HG02642 (cell line): ENCODE data around the gene NCS1.

ENCODE experiments used
- ATAC-seq: cut with Tn5 transposase; IDR thresholded peaks from one replicate; pipeline ENCODE4 v1.9.1; 2021; ENCODE audit warnings: mild to moderate bottlenecking; ENCODE audit not compliant: unreplicated experiment, poor library complexity

NCS1 gene

DNA sequence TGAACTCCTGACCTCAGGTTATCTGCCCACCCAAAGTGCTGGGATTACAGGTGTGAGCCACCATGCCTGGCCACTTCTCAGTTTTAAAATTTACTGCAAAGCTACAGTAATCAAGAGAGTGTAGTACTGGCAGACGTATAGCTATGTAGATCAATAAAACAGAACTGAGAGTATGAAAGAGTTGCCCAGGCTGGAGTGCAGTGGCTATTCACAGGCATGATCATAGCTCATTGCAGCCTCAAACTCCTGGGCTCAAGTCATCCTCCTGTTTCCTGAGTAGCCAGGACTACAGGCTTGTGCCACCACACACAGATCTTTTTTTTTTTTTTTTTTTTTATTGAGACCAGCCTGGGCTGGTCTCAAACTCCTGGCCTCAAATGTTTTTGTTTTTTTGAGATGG lies 26.5 kb upstream of the NCS1 start:
- ATAC-seq, result no peak

DNA sequence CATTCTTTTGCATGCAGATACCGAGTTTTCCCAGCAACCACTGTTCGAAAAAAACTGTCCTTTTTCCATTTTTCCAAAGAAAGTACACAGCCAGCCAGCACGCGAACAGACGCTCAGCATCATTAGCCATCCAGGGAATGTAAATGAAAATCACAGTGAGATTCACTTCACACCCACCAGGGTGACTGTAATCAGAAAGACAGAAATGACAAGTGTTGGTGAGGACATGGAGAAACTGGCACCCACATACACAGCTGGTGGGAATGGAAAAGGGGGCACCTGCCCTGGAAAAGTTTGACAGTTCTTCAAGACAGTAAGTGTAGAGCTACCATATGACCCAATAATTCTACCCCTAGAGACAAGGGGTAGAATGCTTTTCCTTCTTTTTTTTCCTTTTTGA lies 25.0 kb upstream of the NCS1 start:
- no peak for ATAC-seq

DNA sequence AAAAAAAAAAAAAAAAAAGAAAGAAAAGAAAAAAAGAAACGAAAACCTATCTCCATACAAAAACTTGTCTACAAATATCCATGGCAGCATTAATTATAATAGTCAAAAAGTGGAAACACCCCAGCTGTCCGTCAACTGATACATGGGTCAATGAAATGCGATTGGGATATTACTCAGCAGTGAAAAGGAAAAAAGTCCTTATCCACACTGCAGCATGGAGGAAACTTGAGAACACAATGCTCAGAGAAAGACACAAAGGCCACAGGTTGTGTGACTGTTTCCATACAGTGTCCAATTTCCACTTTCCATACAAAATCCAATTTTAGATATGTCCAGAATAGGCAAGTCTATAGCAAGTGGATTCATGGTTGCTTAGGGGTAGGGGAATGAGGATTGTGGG lies 24.3 kb upstream of the NCS1 start:
- ATAC-seq, result no peak

DNA sequence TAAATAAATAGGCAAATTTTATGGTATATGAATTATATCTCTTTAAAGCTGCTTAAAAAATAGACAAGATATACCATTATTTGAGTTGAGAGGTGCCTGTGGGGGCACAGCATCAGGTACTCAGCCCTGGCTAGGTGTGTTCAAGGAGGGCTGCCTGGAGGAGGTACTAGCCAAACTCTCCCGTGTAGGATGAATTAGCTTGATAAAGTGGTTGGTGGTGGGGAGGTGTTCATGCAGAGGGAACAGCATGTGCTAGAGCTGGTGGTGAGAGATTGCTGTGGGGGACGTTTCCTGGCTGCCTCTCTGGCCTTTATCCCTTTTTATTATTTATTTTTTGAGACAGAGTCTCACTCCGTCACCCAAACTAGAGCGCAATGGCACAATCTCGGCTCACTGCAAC lies 23.2 kb upstream of the NCS1 start:
- ATAC-seq, result no peak

DNA sequence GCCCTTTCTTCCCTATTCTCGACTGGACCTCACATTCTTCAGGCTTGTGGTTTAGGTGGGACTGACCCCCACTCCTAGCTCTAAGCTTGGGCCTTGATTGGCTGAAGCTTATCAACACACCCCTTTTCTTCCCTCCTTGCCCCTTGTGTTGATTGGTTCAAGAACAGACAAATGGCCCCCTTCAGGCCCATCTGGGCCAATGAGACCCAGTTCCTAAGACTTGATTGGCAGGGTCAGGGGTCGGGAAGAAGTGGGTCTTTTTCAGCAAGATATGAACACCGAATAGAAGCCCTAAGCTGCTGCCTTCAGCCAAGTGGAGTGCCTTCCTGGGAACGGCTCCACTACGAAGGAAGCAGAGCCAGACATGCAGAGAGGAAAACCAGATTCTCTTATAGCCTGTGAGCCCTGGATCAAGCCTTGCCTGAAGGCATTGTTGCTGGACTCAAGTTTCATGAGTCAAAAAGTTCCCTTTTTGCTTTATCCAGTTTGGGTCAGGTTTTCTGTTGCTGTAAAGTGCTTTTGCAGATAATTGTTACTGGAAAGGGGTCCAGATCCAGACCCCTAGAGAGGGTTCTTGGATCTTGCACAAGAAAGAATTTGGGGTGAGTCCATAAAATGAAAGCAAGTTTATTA lies 22.4 kb upstream of the NCS1 start:
- ATAC-seq, result no peak

DNA sequence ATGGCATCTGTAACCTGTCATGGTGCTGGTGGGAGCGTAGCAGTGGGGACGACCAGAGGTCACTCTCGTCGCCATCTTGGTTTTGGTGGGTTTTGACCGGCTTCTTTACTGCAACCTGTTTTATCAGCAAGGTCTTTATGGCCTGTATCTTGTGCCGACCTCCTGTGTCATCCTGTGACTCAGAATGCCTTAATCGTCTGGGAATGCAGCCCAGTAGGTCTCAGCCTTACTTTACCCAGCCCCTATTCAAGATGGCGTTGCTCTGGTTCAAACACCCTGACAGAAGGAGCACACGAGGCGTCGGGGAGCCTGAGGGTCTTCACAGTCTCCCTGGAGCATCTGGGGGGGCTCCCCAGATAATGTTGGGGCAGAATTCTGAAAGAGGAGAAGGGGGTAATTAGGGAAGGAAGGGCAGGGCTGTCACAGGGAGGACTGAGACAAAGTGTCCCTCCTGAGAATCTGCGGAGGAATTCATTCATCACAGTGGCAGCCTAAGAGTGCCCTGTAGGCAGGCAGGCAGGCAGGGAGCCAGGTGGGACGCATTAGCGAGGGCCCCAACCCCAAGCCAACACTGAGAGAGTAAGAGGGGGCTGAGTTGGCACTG lies 21.3 kb upstream of the NCS1 start:
- no peak for ATAC-seq

DNA sequence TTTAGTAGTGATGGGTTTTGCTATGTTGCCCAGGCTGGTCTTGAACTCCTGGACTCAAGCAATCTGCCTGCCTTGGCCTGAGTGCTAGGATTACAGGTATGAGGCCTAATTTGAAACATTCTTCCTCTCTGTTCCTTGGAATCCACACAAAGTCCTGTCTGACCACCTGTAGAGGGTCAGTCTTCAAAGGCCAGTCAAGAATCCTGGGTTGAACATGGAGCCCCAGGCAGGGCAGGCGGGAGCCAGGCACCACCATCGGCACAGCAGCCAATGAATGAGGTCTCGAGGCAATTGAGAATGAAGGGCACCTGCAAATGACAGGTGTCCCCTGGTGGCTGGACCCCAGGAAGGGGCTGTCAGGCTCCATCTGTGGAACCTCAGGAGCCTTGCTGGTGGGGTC lies 17.4 kb upstream of the NCS1 start:
- no peak for ATAC-seq

DNA sequence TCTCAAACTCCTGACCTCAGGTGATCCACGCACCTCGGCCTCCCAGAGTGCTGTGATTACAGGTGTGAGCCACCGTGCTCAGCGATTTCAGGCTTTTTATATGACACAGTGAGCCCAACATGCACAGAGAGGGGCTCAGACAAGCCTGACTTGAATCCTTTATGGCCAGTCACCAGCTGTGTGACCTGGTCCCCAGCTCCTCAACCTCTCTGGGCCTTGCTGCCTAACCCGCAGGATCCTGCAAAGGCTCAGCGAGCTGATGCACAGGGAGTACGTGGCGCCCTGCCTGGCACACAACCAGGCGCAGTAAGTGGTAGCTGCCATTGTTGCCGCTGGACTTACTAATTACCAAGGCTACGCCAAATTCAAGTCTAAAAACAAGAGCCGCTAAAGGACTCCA lies 16.6 kb upstream of the NCS1 start:
- ATAC-seq, result no peak

DNA sequence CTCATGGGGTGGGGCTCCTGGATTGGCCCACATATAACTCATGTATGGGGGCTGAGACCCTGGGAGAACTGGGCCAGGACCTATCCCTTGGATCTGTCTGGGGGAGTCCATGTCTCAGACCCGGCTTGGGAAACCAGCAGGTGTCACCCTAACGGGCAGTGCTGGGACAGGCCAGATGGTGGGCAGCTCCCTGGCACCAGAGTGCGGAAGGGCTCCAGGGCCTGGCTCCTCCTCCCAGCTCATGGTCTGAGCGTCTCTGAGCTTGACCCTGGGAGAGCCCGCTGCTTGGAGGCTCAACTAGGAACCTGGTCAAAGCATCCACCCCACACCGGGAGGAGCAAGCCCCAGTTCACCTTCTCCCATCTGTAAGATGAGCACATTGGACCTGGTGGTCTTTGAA lies 15.5 kb upstream of the NCS1 start:
- no peak for ATAC-seq

DNA sequence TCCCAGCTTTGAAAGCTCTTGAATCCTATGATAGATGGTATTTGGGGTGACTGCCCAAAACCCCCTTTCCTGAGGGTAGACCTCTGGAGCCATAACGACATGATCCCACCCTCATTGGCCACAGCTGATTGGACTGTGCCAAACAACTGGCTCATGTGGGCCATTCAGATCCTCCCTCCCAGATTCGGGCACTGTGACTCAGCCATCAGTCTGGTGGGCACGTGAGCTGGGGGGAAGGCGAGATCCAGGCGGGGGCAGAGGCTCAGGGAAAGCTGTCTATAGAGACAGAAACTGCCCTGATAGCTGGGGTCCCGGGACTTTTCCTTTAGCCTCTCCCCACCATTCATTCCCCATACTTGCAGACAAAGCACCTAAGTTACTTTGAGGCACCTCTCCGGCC lies 15.1 kb upstream of the NCS1 start:
- ATAC-seq, result no peak

DNA sequence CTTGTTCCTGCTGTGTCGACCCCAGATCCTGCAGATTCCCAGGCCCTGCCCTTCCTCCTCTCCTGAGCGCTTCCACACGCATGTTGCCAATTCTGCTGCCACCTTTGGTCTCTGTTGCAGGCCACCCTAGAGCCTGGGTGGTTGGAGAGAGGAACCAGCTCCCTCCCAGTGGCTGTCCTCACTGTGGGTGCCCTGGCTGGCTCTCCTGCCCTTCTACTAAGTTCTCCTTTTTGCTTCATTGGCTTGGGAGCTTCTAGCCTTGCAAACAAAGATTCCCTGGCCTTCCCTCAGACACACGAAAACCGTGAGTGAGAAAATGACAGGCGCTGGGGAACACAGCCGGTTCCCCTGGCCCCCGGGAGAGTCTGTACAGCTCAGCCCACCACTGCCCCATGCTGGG lies 14.2 kb upstream of the NCS1 start:
- ATAC-seq, result no peak

DNA sequence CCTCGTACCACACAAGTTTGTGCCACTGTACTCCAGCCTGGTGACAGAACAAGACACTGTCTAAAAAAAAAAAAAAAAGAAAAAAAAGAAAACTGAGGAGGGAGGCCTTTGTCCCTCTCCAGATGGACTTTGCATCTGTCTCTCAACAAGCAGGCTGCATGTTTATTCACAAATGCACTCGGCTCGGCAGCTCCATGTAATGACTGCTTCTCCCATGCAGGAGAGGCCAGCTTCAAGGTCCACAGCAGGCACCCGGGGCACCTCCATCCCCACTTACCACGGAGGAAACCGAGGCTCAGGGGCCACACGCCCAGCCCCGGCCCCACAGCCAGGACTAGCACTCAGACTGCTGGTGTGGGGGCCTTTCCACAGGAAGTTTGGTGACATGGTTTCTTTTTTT lies 13.1 kb upstream of the NCS1 start:
- no peak for ATAC-seq

DNA sequence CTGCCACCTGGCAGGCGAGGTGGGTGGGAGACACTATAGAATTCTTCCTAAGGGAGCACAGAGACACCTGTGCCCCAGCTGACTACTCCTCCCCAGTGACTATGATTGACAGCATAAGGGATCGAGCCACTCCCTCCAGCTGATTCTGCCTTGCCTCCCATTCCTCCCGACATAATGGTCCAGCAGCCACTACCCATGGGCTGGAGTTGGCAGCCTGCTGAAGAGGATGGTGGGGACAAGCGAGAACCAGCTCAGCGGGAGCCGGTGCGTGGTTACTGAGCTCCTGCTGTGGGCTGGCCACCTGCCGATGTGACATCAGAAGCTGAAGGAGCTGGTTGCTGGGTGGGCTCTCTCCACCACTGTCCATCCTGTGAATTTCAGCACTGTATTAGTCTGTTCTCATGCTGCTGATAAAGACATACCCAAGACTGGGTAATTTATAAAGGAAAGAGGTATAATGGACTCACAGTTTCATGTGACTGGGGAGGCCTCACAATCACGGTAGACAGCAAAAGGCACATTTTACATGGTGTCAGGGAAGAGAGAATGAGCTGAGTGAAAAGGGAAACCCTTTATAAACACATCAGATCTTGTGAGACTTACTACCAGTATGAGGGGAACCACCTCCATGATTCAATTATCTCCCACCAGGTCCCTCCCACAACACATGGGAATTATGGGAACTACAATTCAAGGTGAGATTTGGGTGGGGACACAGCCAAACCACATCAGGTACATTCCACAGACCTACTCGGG lies 12.1 kb upstream of the NCS1 start:
- no peak for ATAC-seq

DNA sequence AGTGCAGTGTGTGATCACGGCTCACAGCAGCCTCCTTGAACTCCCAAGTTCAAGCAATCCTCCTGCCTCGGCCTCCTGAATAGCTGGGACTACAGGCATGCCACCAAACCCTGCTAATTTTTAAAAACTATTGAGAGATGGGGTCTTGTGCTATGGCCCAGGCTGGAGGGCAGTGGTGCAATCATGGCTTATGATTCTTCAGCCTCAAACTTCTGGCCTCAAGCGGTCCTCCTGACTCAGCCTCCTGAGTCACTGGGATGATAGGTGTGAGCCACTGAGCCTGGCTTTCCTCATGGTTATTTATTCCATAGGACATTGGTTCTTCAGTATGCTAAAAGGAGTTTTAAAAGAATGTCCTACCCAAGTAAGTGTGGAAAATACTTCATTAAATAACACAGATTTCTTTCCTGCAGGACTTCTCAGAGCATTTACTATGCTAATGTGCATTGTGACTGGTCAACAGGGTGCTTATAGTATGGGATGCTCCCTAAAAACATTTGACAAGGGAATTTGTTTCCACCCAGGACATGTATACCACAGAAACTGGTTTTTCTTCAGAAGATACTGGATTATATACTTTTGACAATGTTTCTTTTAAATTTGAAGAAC lies 11.2 kb upstream of the NCS1 start:
- no peak for ATAC-seq

DNA sequence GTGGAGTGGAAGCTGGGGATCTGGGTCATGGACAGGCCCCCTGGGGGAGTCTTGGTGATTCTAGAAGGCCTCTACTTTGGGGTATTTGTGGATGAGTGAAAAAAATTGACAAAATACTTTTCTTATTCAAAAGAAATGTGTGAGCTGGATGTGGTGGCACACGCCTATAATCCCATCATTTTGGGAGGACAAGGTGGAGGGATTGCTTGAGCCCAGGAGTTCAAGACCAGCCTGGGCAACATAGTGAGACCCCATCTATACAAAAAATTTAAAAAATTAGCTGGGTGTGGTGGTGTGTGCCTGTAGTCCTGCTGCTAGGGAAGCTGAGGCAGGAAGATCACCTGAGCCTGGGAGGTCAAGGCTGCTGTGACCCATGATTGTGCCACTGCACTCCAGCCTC lies 6.6 kb upstream of the NCS1 start:
- ATAC-seq, result no peak

DNA sequence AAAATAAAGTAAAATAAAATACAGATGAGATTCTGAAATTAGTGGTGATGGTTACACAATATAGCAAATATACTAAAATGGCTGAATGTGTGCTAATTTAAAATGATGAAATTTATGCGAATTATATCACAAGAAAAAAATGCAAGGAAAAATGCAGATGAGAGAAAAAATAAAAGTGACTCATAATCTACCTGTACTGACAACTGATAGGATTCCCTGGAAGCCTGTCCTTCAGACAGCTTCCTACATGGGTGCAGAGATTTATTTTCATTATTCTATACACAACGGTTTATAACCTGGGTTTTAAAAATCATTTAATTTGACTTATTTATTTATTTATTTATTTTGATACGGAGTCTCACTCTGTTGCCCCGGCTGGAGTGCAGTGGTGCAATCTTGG lies 5.8 kb upstream of the NCS1 start:
- ATAC-seq, result no peak

DNA sequence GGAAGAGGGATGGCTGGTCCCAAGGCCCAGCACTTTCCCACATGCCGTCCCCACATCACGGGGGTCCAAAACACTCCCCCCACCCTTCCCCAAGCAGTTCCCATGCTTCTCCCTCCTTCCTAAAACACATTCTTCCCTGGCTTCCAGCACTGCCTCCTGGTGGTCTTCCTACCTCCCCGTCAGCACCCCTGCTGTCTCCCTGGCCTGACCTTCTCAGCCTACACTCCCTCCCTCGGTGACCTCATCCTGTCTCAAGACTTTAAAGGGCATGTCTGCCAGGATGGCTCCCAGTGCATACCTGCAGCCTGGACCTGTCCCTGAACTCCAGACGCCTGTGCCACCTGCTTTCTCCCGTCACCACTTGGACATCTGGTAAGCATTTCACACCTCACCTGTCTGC lies 4.3 kb upstream of the NCS1 start:
- no peak for ATAC-seq

DNA sequence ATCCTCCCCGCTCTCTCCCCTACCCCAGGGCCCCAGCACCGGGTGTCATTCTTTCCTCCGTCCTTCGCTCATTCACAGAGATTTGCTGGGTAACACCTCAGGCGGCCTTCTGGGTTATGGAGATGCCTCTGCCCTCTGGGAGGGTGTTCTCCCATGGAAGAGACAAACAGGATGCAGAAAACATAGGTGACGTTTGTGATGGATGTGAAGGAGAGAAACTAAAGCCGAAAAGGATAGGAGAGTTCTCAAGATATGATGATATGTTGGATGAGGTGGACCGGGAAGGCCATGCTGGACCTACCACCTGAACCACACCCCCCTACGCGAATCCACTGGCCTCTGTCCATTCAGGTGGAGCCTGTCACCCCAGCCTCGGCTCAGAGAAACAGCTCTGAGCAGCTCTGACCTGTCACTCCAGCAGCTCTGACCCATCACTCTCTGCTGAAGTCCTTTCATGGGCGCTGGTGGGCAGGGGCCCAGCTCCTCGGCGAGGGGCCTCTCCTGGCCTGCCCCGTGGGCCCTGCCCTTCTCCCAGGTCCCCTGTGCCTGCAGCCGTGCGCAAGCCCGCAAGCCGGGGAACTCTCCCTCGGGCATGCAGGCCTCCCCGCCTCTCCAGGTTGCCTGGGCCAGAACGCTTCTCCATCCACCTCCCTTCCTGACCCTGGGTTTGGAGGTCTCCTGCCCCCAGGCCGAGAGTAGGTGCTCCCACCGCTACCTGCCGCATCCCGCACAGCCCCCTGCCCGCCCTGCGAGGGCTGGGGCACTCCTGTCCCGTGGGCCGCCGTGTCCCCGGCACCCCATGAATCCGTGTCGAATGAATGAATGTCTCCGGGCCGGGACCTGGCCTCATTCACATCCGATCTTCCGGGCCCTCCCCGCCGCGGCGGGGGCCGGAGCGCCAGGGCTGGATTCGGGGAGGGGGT lies 717 bp upstream of the NCS1 start:
- ATAC-seq, result no peak

DNA sequence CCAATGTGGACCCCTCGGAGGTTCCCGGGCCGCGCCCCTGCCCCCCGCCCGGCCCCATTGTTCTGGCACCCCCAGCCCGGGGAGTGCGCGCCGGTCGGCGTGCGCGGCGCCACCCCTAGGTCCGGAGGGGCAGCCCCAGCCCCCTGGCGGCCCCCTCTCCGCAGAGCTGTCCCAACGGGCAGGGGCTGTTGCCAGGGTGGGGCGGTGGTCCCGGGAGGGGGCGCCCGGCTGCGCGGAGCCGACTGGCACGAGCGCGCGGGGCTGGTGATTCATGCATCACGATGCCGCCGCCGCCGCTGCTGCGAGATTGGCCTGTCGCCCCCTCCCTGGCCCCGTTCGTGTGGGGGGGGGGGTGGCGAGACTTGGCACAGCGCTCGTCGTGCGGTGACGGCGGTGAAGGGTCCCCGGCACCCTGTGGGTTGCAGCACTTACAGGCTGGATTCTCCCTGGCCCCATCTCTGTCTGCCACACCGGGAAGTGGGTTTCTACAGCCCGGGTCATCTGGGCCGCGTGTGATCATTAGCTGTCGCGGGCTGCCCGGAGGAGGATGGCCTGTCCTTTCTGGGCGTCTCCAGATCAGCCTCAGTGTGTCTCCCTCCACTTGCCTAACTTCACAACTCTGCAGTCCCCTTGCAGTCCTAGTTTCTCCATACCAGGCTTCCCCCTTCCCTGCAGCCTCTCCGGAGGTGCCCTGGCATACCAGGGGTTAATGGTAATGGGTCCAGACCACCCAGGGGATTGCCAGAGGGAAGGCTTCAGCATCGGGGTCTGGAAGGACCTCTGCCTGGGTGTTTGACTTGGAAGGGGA lies 858 bp downstream of the NCS1 start:
- no peak for ATAC-seq

DNA sequence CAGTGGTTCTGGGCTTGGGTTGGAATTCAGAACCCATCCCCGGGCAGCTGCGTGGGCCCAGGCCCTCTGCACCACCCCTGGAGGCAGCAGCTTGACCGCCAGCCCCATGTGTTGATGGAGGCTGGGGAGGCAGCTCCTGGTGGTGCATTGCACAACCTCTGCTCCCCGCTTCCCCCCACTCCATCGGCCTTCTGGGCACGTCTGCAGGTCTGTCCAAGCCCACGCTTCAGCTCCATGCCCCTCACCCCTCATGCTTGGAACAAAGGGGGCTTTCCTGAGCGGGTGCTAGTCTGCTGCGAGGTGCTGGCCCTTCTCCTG lies 1.4 kb downstream of the NCS1 start:
- ATAC-seq, result no peak
